Lower leg skin (tissue), 3 donors: Measurements from ENCODE around the gene GID4.

ENCODE experiments used
- CTCF ChIP-seq, 3 donors: fragments of 450-650 bp; IDR thresholded peaks; one replicate each; pipeline ENCODE4 v1.5.1; 2016; ENCODE audit warnings: antibody characterized with exemption in 3 of 3, mild to moderate bottlenecking in 3 of 3, moderate library complexity in 2 of 3
- POLR2A ChIP-seq, 2 donors: fragments of 450-650 bp; IDR thresholded peaks; one replicate each; pipeline ENCODE4 v1.6.1; 2016 to 2017; ENCODE audit warnings: antibody characterized with exemption in 2 of 2, mild to moderate bottlenecking in 1 of 2, moderate library complexity in 1 of 2

DNA sequence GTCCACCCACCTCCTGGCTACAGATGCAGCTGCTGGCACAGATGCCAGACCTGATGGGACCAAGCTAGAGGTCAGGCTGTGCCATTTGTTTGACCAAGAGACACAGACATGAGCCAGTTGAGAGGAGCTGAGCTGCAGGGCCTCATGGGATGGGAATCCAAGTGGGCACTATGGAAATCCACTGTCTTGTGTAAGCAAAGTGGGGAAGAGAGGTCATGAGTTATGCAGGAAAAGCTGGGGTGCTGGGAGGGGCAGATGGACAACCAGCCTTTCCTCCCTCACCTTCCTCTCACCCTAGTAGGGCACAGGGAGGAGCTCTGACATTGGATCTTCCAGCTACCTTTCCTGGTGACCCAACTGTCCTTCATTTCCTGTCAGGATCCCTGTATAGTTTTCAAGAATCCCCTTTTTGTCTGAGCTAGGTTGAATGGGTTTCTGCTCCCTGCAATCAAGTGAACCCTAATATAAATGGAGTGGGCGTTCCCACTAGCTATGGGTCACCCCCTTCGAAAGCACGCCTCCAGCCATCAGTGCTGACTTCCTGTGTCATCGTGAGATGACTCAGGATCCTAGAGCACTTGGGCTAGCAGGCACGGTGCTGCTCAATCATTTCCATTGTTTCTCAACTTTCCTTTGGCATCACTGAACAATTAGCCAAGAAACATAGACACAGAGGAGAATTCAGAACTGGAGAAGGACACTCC lies 13.8 kb upstream of the GID4 start:
- TF ChIP-seq POLR2A (IDR thresholded peaks at IDR 0.05) (no peak), CTCF (IDR thresholded peaks at IDR 0.05) (no peak)
